ENCODE measurements around the gene GAB1. TPM values are rescaled to one million over a fixed set of nuclear protein-coding genes. Genes with fewer than 3 reads are reported as not detected.
A peak's percentile ranks its signal among the peaks of the same experiment; 100 is the strongest.

Gene GAB1
- total and polyA plus RNA-seq, 11 donors = 15.3 to 130 (median 80.4) TPM

DNA sequence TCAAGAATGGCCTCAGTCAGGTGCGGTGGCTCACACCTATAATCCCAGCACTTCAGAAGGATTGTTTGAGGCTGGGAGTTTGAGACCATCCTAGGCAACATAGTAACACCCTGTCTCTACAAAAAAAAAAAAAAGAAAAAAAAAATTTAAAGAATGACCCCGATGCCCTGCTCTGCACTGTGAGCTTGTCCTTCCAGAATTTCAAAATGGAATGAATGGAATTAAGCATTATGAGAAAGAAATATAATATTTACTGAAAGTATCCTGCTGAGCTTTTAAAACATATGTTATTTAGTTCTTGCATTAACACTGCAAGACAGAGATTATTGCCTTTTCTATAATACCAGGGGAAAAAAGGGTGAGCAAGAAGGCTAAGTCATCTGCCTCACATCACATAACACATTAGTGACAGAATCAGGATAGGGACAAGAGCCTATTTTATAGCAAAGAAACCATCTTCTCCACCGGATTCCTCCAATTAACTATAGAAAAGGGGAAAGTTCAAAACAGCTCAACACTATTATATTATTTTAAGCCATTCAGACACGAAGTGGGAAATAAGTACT, 41.9 kb upstream of the GAB1 start:
- no peak for DNase-seq
- WGBS, 4 donors = 41 to 52% (median 46%) methylated on average over 4 of the region's 4 CpGs
- no peaks in the 10 kb centered on the region for H3K27me3 ChIP-seq
- no peaks in the 10 kb centered on the region for H3K36me3 ChIP-seq
- no peak overlapping the region for H3K4me3 ChIP-seq
- peak overlapping the region in 4 of 12 donors; percentile 3 to 32 (median 17) for H3K27ac ChIP-seq
- H3K9me3 ChIP-seq = no peaks in the 10 kb centered on the region
- intact Hi-C loops (cut with DNase I) = loop anchor here in 3 of 10 donors (5.0 kb wide), 3 partner anchors 38 to 87 kb away; partner anchors contain the start of gene GAB1 (in 2 of the 3)
- peaks cover 0 to 28% (median 12%) of the 10 kb centered on the region in 12 donors for H3K4me1 ChIP-seq
- TF ChIP-seq POLR2A (IDR thresholded peaks at IDR 0.05) = no peak
- TF ChIP-seq, protein P1, sequence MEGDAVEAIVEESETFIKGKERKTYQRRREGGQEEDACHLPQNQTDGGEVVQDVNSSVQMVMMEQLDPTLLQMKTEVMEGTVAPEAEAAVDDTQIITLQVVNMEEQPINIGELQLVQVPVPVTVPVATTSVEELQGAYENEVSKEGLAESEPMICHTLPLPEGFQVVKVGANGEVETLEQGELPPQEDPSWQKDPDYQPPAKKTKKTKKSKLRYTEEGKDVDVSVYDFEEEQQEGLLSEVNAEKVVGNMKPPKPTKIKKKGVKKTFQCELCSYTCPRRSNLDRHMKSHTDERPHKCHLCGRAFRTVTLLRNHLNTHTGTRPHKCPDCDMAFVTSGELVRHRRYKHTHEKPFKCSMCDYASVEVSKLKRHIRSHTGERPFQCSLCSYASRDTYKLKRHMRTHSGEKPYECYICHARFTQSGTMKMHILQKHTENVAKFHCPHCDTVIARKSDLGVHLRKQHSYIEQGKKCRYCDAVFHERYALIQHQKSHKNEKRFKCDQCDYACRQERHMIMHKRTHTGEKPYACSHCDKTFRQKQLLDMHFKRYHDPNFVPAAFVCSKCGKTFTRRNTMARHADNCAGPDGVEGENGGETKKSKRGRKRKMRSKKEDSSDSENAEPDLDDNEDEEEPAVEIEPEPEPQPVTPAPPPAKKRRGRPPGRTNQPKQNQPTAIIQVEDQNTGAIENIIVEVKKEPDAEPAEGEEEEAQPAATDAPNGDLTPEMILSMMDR (IDR thresholded peaks at IDR 0.05) = no peak
- ATAC-seq = peak in 1 of 4 donors; percentile 10

DNA sequence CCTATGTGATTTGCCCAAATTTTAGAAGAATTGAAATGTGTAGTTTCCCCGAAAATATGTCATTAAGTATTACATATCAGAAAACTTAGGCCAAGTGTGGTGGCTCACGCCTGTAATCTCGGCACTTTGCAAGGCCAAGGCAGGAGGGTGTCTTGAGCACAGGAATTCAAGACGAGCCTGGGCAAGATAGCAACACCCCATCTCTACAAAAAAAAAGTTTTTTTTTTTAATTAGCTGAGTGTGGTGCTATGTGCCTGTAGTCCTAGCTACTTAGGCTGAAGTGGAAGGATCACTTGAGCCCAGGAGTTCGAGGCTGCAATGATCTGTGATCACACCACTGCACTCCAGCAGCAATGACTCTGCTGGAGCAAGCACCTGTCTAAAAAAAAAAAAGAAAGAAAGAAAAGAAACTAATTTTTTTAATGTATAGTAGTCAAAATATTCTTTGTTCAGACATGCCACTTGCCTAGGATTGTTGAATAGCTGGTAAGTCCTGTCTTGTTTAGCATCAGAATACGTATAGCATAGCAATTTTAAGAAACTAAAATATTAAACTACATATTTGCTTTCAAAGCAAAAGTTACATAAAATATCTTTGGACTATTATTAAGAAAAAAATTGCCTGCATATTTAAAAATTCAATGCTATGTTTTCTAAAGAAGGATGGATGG, 40.1 kb upstream of the GAB1 start:
- ATAC-seq (no peak), DNase-seq (no peak)
- Histone ChIP-seq H3K36me3 (no peaks in the 10 kb centered on the region), H3K27ac (no peak overlapping the region), H3K4me1 (peaks cover 0 to 28% (median 12%) of the 10 kb centered on the region in 12 donors), H3K4me3 (no peak overlapping the region), H3K27me3 (no peaks in the 10 kb centered on the region), H3K9me3 (no peaks in the 10 kb centered on the region)
- 82 to 83% (median 82%) methylated on average over 6 of the region's 6 CpGs for WGBS, 4 donors
- TF ChIP-seq, protein P1 (IDR thresholded peaks at IDR 0.05) = no peak
- no peak for TF ChIP-seq POLR2A (IDR thresholded peaks at IDR 0.05)
- intact Hi-C loops (cut with DNase I) = loop anchor here in 1 of 10 donors (5.0 kb wide), 1 partner anchor 36 kb away; no protein-coding TSS in a partner anchor

DNA sequence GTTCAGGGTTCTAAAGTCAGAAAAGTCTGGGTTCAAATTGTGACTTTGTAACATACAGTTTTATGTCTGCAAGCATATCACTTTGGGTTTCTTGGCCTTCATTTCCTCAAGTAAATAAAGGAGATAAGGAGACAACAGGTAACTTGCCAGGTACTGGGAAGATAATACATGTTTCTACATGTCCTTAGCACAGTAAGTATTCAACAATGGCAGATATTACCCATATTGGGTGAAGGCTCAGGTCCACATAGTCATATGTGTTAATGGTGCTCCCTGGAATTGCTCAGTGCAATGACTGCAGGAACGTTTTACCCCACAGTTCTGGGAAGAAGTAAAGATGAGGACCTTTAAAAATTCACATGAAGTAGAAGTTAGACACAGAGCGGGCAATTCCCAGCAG, 35.8 kb upstream of the GAB1 start:
- H3K4me3 ChIP-seq = no peak overlapping the region
- 77 to 86% (median 82%) methylated on average over 2 of the region's 2 CpGs for WGBS, 4 donors
- H3K36me3 ChIP-seq = no peaks in the 10 kb centered on the region
- ATAC-seq = no peak
- H3K27ac ChIP-seq = no peak overlapping the region
- H3K27me3 ChIP-seq = no peaks in the 10 kb centered on the region
- DNase-seq = no peak
- peaks cover 0 to 18% (median 3%) of the 10 kb centered on the region in 12 donors for H3K4me1 ChIP-seq
- intact Hi-C loops (cut with DNase I) = no loop called here
- no peaks in the 10 kb centered on the region for H3K9me3 ChIP-seq
- TF ChIP-seq POLR2A (IDR thresholded peaks at IDR 0.05) = no peak
- TF ChIP-seq, protein P1 (IDR thresholded peaks at IDR 0.05) = no peak

DNA sequence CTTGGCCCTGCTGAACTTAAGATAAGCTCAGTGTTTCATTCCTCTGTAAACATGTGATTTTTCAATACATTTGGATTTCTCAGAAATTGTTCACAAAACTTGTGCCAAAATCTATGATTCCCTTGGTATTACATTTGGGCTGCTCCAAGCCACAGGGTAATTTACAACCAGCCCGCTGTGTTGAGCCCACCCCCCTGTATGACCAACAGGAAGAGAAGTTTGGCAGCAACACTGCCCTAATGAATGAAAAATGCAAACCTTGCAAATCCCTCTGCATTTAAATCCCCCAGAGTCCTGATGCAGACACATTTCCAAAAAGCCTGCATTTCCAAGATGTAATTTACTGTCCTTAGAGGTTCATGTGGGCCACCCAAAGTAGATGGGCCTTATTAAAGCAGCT, 34.1 kb upstream of the GAB1 start:
- 29 to 53% (median 46%) methylated on average over 1 of the region's 1 CpG for WGBS, 4 donors
- no peak for DNase-seq

More for the DNA sequence above, 34.1 kb upstream of the GAB1 start:
- peak in 1 of 4 donors; percentile 36 for ATAC-seq
- no peaks in the 10 kb centered on the region for H3K36me3 ChIP-seq
- peaks cover 0 to 18% (median 3%) of the 10 kb centered on the region in 12 donors for H3K4me1 ChIP-seq
- no peak overlapping the region for H3K4me3 ChIP-seq
- TF ChIP-seq, protein P1 (IDR thresholded peaks at IDR 0.05) = no peak
- no peak for TF ChIP-seq POLR2A (IDR thresholded peaks at IDR 0.05)
- no peaks in the 10 kb centered on the region for H3K27me3 ChIP-seq
- H3K27ac ChIP-seq = no peak overlapping the region
- intact Hi-C loops (cut with DNase I) = no loop called here
- no peaks in the 10 kb centered on the region for H3K9me3 ChIP-seq

Data from heart left ventricle (tissue), 16 donors.